ENCODE data around the gene TENT4B.

The TENT4B gene

GRCh38 chr16:50261707-50262235, 108.7 kb downstream of the TENT4B start:
- Histone ChIP-seq H3K4me3 (ENCODE audit: low read depth, low read length) (no peak overlapping the region), H3K9me3 (no peaks in the 10 kb centered on the region; the same call in 1 of the 2 replicates), H3K4me1 (peaks cover 22% of the 10 kb centered on the region), H3K36me3 (no peaks in the 10 kb centered on the region), H3K27me3 (no peaks in the 10 kb centered on the region)
- no peak for TF ChIP-seq CTCF (IDR thresholded peaks at IDR 0.05; ENCODE audit: low read depth, low read length)
- no peak for DNase-seq

GRCh38 chr16:50263060-50263909, 110.2 kb downstream of the TENT4B start:
- H3K9me3 ChIP-seq = no peaks in the 10 kb centered on the region; the same call in 1 of the 2 replicates
- no peak for TF ChIP-seq CTCF (IDR thresholded peaks at IDR 0.05; ENCODE audit: low read depth, low read length)
- DNase-seq = no peak
- no peak overlapping the region for H3K4me3 ChIP-seq (ENCODE audit: low read depth, low read length)
- no peaks in the 10 kb centered on the region for H3K27me3 ChIP-seq
- peaks cover 30% of the 10 kb centered on the region for H3K4me1 ChIP-seq
- no peaks in the 10 kb centered on the region for H3K36me3 ChIP-seq

GRCh38 chr16:50263940-50264929, 111.1 kb downstream of the TENT4B start:
- no peak for TF ChIP-seq CTCF (IDR thresholded peaks at IDR 0.05; ENCODE audit: low read depth, low read length)
- H3K36me3 ChIP-seq = no peaks in the 10 kb centered on the region
- no peak for DNase-seq
- no peak overlapping the region for H3K4me3 ChIP-seq (ENCODE audit: low read depth, low read length)
- peaks cover 30% of the 10 kb centered on the region for H3K4me1 ChIP-seq
- no peaks in the 10 kb centered on the region; the same call in 1 of the 2 replicates for H3K9me3 ChIP-seq
- H3K27me3 ChIP-seq = no peaks in the 10 kb centered on the region

- Histone ChIP-seq H3K4me1 (peaks cover 23% of the 10 kb centered on the region), H3K36me3 (no peaks in the 10 kb centered on the region), H3K9me3 (no peaks in the 10 kb centered on the region; the same call in 1 of the 2 replicates), H3K27me3 (no peaks in the 10 kb centered on the region), H3K4me3 (ENCODE audit: low read depth, low read length) (no peak overlapping the region)
- peak; percentile 67 for TF ChIP-seq CTCF (IDR thresholded peaks at IDR 0.05; ENCODE audit: low read depth, low read length)
- DNase-seq = peak; percentile 49
These were observed 112.2 kb downstream of the TENT4B start for GRCh38 chr16:50265260-50265659.

- Histone ChIP-seq H3K36me3 (no peaks in the 10 kb centered on the region), H3K4me1 (peaks cover 23% of the 10 kb centered on the region), H3K9me3 (no peaks in the 10 kb centered on the region; the same call in 1 of the 2 replicates), H3K27me3 (no peaks in the 10 kb centered on the region), H3K4me3 (ENCODE audit: low read depth, low read length) (peak overlapping the region; percentile 58)
- no peak for DNase-seq
- TF ChIP-seq CTCF (IDR thresholded peaks at IDR 0.05; ENCODE audit: low read depth, low read length) = no peak
These were observed 112.7 kb downstream of the TENT4B start for GRCh38 chr16:50265716-50266336.
